ENCODE data around the gene WIZ. TPM values are rescaled to one million over a fixed set of nuclear protein-coding genes. Genes with fewer than 3 reads are reported as not detected.

WIZ gene
- total RNA-seq, 1 donor from 2014 or later = 106 TPM

- peaks cover 9% of the 10 kb centered on the region for H3K36me3 Mint-ChIP-seq (ENCODE audit: unreplicated experiment)
- H3K27me3 Mint-ChIP-seq (ENCODE audit: unreplicated experiment) = peaks cover 7% of the 10 kb centered on the region
- no peak for DNase-seq
- TF ChIP-seq CTCF (IDR thresholded peaks at IDR 0.05; ENCODE audit: partially characterized antibody, unreplicated experiment) = no peak
- H3K4me1 Mint-ChIP-seq (ENCODE audit: low read depth, unreplicated experiment) = peaks cover 14% of the 10 kb centered on the region
- no peak overlapping the region for H3K27ac Mint-ChIP-seq (ENCODE audit: unreplicated experiment)
- H3K9me3 Mint-ChIP-seq (ENCODE audit: unreplicated experiment) = peaks cover 14% of the 10 kb centered on the region
- H3K4me3 Mint-ChIP-seq (ENCODE audit: unreplicated experiment) = no peak overlapping the region
Measured at GRCh38 chr19:15421136-15421695, 28.5 kb downstream of the WIZ start.

GRCh38 chr19:15419413-15420025 lies 30.2 kb downstream of the WIZ start:
- Mint-ChIP-seq H3K9me3 (ENCODE audit: unreplicated experiment) (peaks cover 14% of the 10 kb centered on the region), H3K36me3 (ENCODE audit: unreplicated experiment) (peaks cover 4% of the 10 kb centered on the region), H3K27ac (ENCODE audit: unreplicated experiment) (peak overlapping the region; percentile 2), H3K27me3 (ENCODE audit: unreplicated experiment) (peaks cover 7% of the 10 kb centered on the region), H3K4me3 (ENCODE audit: unreplicated experiment) (peak overlapping the region; percentile 96), H3K4me1 (ENCODE audit: low read depth, unreplicated experiment) (peaks cover 14% of the 10 kb centered on the region)
- DNase-seq = no peak
- TF ChIP-seq CTCF (IDR thresholded peaks at IDR 0.05; ENCODE audit: partially characterized antibody, unreplicated experiment) = peak; percentile 37

GRCh38 chr19:15418579-15419412 lies 31.0 kb downstream of the WIZ start, which contains the start of gene AKAP8L:
AKAP8L (minus strand) TSS chr19:15418988; CDS start chr19:15418923, 65 bp downstream.
- peaks cover 7% of the 10 kb centered on the region for H3K27me3 Mint-ChIP-seq (ENCODE audit: unreplicated experiment)

GRCh38 chr19:15418231-15418578 lies 31.6 kb downstream of the WIZ start:
- DNase-seq = no peak

More at GRCh38 chr19:15418579-15419412, 31.0 kb downstream of the WIZ start, which contains the start of gene AKAP8L:
- TF ChIP-seq CTCF (IDR thresholded peaks at IDR 0.05; ENCODE audit: partially characterized antibody, unreplicated experiment) = peak; percentile 73
- DNase-seq = peak; percentile 98
- Mint-ChIP-seq H3K4me1 (ENCODE audit: low read depth, unreplicated experiment) (peaks cover 14% of the 10 kb centered on the region), H3K9me3 (ENCODE audit: unreplicated experiment) (peaks cover 14% of the 10 kb centered on the region), H3K36me3 (ENCODE audit: unreplicated experiment) (peaks cover 4% of the 10 kb centered on the region), H3K4me3 (ENCODE audit: unreplicated experiment) (peak within 1 kb of the TSS; percentile 96), H3K27ac (ENCODE audit: unreplicated experiment) (peak within 1 kb of the TSS; percentile 100)

More at GRCh38 chr19:15418231-15418578, 31.6 kb downstream of the WIZ start:
- Mint-ChIP-seq H3K36me3 (ENCODE audit: unreplicated experiment) (no peaks in the 10 kb centered on the region), H3K4me3 (ENCODE audit: unreplicated experiment) (peak overlapping the region; percentile 96), H3K27ac (ENCODE audit: unreplicated experiment) (peak overlapping the region; percentile 100), H3K27me3 (ENCODE audit: unreplicated experiment) (peaks cover 7% of the 10 kb centered on the region), H3K4me1 (ENCODE audit: low read depth, unreplicated experiment) (peaks cover 18% of the 10 kb centered on the region), H3K9me3 (ENCODE audit: unreplicated experiment) (peaks cover 12% of the 10 kb centered on the region)
- TF ChIP-seq CTCF (IDR thresholded peaks at IDR 0.05; ENCODE audit: partially characterized antibody, unreplicated experiment) = no peak

Data from glutamatergic neuron (in vitro differentiated cells).